ENCODE data around the gene BCL7A.

BCL7A gene

DNA sequence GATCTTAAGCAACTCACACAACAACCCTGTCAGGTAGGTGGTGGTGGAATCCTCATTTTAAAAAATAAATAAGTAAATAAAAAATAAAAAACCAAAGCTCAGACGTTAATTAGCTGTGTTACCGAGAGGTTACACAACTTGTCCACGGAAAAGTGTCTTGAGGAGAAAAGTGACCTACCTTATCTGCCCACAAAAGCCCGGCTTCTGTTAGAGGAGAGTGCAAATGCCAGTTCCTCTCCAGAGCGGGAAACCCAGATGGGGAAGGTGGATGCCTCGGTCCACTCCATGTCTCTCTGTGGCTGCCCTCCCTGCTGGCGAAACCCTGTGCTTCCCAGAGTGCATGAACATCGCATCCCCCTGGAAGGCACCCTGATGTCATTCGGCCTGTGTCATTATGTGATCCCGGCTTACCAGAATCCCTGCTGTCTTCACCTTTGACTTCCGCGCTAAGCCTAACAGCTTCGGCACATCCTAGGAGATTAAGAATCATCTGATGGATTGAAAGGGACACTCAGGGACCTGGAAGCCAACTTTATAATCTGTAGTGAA lies 63.2 kb downstream of the BCL7A start:
- CTCF ChIA-PET = interaction anchor here (0.6 to 0.7 kb wide), 2 partner anchors 23 to 529 kb away, joined by 3 to 5 read pairs; no protein-coding TSS in a partner anchor

GRCh38 chr12:122085591-122085990 lies 63.9 kb downstream of the BCL7A start:
- TF ChIP-seq CTCF (conservative IDR thresholded peaks at IDR 0.05; ENCODE audit: low read depth) = no peak
- H3K27ac ChIP-seq = peak overlapping the region; percentile 3; the same call in 1 of the 2 replicates
- DNase-seq (ENCODE audit: low spot score) = no peak
- CTCF ChIA-PET = no interaction called here
- POLR2A ChIA-PET (ENCODE audit: low non-redundant PET) = no interaction called here

More for the DNA sequence above, 63.2 kb downstream of the BCL7A start:
- H3K27ac ChIP-seq = peak overlapping the region; percentile 3; the same call in 1 of the 2 replicates
- DNase-seq (ENCODE audit: low spot score) = no peak
- no peak for TF ChIP-seq CTCF (conservative IDR thresholded peaks at IDR 0.05; ENCODE audit: low read depth)
- POLR2A ChIA-PET (ENCODE audit: low non-redundant PET) = no interaction called here

GRCh38 chr12:122086116-122086515 lies 64.4 kb downstream of the BCL7A start:
- H3K27ac ChIP-seq = peak overlapping the region; percentile 3; the same call in 1 of the 2 replicates
- no peak for TF ChIP-seq CTCF (conservative IDR thresholded peaks at IDR 0.05; ENCODE audit: low read depth)
- POLR2A ChIA-PET (ENCODE audit: low non-redundant PET) = no interaction called here

GRCh38 chr12:122086641-122087285 lies 65.1 kb downstream of the BCL7A start:
- no peak for DNase-seq (ENCODE audit: low spot score)
- POLR2A ChIA-PET (ENCODE audit: low non-redundant PET) = no interaction called here
- no peak for TF ChIP-seq CTCF (conservative IDR thresholded peaks at IDR 0.05; ENCODE audit: low read depth)
- CTCF ChIA-PET = interaction anchor here (1.0 to 1.1 kb wide), 2 partner anchors 37 to 104 kb away, joined by 3 read pairs; no protein-coding TSS in a partner anchor
- H3K27ac ChIP-seq = peak overlapping the region; percentile 37

More at GRCh38 chr12:122086116-122086515, 64.4 kb downstream of the BCL7A start:
- CTCF ChIA-PET = interaction anchor here (1.0 to 1.1 kb wide), 2 partner anchors 38 to 105 kb away, joined by 3 read pairs; no protein-coding TSS in a partner anchor
- no peak for DNase-seq (ENCODE audit: low spot score)

DNA sequence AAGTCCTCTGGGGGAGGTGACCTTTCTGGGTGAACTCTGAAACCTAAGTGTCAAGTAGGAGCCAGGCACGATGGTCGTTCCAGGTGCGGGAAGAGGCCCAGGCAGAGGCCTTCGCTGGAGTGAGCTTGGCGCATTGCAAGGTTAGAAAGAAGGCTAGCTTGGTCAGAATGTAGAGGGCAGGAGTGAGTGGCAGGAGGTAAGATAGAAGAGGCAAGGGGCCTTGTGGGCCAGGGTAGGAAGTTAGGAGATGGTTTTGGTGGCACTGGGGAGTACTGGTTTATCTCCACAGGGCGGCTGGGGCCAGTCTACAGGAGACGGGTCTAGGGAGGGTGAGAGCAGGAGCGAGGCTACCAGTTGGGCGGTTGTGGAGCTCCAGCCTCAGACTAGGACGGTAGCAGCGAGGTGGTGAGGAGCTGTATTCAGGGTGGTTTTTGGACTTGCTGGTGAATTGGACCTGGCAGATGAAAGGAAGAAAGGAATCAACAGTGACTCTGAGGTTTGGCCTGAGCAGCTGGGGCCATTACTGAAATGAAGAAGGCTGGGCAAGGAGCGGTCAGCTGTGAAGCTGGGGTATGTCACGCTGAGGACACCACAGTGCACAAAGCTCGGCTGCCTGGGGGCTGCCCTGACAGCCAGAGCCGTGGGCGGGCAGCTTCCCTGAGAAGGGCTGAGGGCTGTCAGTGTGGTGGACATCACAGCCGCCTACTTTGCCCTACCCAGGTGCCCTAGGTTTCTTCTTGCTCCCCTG lies 65.9 kb downstream of the BCL7A start:
- ChIA-PET CTCF (interaction anchor here (0.9 to 1.0 kb wide), 3 partner anchors 9 to 36 kb away, joined by 3 to 8 read pairs (median 4); no protein-coding TSS in a partner anchor), POLR2A (ENCODE audit: low non-redundant PET) (no interaction called here)
- no peak for DNase-seq (ENCODE audit: low spot score)
- TF ChIP-seq CTCF (conservative IDR thresholded peaks at IDR 0.05; ENCODE audit: low read depth) = no peak
- peak overlapping the region; percentile 37 for H3K27ac ChIP-seq

- no peak for TF ChIP-seq CTCF (conservative IDR thresholded peaks at IDR 0.05; ENCODE audit: low read depth)
- POLR2A ChIA-PET (ENCODE audit: low non-redundant PET) = interaction anchor here (0.7 kb wide), 1 partner anchor 166 kb away, joined by 5 read pairs; no protein-coding TSS in a partner anchor
- CTCF ChIA-PET = interaction anchor here (0.6 to 1.0 kb wide), 4 partner anchors 8 to 37 kb away, joined by 4 to 8 read pairs (median 6); no protein-coding TSS in a partner anchor
- no peak for DNase-seq (ENCODE audit: low spot score)
- H3K27ac ChIP-seq = peak overlapping the region; percentile 37
Observed at GRCh38 chr12:122088179-122088810, 66.6 kb downstream of the BCL7A start.

Measured in RWPE1 (cell line).